CD1c-positive myeloid dendritic cell (primary cell): ENCODE data around the gene MAP3K4.

ENCODE experiments used
- DNase-seq: peaks from one replicate; pipeline ENCODE4 v3.0.0-alpha.2; 2016; ENCODE audit errors: extremely low spot score

Gene MAP3K4, protein sequence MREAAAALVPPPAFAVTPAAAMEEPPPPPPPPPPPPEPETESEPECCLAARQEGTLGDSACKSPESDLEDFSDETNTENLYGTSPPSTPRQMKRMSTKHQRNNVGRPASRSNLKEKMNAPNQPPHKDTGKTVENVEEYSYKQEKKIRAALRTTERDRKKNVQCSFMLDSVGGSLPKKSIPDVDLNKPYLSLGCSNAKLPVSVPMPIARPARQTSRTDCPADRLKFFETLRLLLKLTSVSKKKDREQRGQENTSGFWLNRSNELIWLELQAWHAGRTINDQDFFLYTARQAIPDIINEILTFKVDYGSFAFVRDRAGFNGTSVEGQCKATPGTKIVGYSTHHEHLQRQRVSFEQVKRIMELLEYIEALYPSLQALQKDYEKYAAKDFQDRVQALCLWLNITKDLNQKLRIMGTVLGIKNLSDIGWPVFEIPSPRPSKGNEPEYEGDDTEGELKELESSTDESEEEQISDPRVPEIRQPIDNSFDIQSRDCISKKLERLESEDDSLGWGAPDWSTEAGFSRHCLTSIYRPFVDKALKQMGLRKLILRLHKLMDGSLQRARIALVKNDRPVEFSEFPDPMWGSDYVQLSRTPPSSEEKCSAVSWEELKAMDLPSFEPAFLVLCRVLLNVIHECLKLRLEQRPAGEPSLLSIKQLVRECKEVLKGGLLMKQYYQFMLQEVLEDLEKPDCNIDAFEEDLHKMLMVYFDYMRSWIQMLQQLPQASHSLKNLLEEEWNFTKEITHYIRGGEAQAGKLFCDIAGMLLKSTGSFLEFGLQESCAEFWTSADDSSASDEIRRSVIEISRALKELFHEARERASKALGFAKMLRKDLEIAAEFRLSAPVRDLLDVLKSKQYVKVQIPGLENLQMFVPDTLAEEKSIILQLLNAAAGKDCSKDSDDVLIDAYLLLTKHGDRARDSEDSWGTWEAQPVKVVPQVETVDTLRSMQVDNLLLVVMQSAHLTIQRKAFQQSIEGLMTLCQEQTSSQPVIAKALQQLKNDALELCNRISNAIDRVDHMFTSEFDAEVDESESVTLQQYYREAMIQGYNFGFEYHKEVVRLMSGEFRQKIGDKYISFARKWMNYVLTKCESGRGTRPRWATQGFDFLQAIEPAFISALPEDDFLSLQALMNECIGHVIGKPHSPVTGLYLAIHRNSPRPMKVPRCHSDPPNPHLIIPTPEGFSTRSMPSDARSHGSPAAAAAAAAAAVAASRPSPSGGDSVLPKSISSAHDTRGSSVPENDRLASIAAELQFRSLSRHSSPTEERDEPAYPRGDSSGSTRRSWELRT (N-terminal part only)

DNA sequence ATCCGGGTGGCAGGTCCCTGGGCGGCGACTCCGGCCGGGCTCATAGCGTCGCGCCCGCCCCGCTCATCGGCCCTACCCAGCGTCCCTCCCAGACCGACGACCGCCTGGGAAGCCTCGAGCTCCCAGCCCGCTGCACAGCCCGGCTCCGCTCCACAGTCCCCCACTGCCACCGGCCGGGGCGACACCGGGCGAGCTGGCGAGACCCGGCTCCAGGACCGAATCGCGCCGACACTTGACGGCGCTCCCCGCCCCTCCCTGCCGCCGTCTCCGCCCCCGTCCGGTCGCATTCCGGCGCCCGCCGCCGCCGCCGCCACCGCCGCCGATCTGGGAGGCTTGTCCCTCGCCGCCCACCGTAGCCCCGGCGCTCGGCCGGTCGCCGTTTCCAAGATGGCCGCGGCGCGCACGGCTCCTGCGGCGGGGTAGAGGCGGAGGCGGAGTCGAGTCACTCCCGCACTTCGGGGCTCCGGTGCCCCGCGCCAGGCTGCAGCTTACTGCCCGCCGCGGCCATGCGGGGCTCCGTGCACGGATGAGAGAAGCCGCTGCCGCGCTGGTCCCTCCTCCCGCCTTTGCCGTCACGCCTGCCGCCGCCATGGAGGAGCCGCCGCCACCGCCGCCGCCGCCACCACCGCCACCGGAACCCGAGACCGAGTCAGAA, at the start of gene MAP3K4:
Gene MAP3K4 (plus strand): TSS at position 364 of the 655 bp plus-strand sequence. CDS start 163 bp downstream, at position 527.
- DNase-seq: peak; percentile 90

DNA sequence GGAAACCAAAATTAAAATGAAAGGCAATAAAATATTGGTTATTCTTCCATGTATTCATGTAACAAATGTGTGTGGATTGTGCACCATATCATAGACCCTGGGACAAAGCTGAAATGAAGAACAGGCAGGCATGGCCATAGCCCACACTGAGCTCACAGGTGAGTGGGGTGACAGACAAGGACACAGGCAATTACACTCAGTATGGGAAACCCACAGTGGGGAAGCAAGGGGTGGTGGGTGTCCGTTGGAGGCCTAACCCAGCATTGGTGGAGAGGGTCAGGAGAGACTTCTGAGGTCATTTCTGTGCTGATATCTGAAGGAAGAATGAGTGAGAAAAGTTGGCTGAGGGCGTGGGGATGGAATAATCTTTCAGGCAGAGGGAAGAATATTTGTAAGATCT, 47.6 kb upstream of the MAP3K4 start:
- no peak for DNase-seq

DNA sequence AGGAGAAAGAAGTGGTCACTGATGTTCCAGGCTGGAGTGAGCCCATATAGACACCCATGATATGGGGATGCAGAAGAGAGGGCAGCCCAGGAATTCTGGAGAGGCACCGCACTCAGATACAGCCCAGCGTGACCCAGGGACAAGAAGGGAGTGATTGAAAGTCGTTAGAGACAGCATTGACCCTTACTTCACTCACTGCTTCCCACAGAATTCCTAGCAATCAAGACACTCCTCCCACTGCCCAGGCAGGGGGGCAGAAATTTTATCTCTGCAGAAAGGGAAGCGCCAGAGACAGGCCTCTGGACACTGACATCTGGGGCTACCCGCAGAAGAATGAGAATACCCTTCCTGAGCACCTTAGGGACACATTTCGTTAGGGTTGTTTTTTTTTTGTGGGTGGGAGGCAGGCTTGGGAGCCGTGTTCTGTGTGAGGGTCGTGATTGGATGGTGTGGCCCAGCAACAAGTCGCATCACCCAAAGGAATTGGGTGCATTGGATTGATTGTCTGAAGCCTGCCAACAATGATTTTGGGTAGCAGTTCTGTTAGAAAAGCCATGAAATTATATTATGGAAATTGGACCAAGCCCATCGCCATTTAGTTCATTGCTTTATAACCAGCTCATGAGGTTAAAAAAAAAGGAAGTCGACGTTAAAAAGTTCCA, 45.9 kb upstream of the MAP3K4 start:
- no peak for DNase-seq

DNA sequence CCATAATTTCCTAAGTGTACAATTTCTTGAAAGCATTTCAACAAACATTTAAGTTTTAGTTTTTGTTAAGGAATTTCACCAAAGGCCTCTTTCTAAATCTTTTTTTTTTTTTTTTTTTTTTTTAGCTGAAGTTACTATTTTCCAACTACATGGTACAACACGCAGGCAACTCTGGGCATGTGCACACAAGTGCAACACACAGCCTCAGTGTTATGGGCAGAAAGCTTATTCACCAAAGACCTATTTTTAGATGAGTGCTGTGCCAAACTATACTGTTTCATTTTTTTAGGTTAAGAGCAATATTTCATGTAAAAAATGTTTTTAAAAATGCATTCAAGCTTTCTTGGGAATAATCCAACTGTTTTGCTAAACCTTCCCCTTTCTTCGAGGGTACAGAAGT, 42.0 kb upstream of the MAP3K4 start:
- no peak for DNase-seq

DNA sequence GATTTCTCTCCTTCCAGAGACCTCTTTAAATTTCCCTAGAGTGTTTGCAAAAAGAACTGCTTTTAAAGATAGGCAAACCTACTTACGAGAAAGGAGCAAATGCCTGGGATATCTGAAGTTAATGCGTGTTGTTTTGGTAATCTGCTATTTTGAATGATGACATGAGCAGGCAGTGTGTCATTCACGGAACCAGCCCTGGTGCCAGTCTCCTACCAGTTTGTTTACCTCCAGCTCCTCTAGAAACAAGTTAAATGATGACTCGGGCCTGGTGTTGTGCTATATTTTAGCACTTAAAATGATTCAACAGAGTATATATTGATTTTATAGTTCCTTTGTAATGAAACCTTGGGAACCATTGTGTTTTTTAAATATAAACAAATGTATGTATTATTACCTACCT, 41.1 kb upstream of the MAP3K4 start:
- DNase-seq: no peak

DNA sequence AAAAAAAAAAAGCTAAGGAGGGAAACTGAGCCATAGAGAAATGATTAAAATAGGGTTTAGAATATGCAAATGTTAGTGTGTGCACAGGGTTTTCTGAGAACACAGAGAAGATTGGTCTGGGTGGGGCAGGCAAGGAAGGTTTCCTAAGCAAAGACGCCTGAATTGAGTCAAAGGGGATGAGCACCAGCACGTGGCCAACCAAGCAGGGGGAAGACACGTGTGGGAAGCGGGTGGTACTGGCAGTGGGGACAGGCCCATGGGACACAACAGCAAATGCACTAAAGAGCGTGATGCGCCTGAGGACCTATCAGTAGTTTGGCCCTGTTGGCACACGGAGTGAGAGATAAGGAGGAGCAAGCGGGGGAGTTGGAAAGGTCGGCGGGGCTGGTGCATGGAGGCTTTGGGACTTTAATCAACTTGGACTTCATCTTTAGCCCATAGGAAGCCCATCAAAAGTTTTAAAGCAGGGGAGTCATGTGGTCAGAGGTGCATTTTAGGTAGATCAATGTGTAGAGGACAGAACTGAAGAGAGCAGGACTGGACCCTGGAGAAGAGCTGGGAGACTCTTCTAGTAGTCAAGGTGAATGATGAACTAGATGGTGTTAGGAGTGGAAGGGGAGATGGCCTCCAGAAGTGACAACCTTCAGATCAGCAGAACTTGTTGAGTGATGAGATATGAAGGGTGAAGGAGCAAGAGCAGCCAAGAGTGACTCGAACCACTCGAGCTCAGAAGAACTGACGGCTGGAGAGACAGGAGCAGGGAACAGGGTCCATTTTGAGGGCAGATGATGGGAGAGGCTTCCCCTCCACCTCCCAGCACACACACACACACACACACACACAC, 40.2 kb upstream of the MAP3K4 start:
- DNase-seq: no peak

DNA sequence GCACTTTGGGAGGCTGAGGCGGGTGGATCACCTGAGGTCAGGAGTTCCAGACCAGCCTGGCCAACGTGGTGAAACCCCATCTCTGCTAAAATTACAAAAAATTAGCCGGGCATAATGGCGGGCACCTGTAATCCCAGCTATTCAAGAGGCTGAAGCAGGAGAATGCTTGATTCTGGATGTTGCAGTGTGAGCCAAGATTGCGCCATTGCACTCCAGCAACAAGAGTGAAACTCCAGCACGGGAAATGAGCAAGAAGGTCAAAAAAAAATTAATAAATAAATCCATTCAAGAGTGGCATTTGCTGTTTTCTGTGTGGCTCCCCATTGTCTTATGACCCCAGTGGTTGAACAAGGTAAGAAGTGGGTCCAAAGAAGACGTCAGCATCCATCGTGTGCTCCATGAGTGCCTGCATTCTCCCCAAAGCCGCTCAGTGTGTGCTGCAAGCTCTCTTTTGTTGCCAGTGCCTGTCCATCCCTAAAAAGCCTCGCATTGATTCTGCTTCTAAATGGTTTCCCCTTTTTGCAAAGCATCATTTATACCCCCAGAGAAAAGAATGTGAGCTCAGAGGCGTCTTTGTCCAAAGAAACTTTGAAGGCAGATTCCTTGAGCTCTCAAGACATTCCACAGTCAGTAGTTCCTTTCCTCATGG, 38.8 kb upstream of the MAP3K4 start:
- DNase-seq: no peak

DNA sequence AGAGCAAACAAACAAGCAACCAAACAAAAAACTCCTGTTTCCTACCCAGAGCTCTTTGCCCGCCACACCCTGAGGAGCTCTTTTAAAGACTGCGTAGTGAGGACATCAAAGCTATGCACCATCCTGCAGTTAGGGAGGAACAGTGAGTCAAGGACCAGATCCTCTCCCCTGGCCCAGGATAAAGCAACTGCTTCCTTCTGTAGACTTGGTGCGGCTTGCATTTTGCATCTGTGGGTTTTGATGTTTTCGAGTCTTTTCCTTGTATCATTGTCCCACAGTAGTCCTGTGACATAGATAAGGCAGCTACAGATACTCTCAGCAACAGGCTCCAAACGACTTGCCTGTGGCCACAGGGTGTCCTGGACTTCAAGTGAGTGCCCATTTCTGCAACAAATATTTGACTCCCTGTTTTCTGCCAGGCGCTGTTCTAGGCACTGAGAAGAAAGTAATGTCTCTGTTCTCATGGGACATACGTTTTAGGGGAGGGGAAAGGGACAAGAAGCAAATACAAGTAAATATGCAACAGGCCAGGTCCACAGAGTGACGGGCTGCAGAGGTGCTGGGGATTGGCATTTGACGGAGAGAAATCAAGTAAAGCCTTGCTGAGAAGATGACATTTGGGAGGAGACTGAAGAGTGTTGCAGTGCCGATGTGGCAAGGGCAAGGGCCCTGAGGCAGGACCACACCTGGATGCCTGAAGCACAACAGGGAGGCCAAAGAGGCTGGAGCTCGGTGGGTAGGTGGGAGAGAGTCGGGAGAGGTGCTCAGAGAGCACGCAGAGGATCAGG, 35.9 kb upstream of the MAP3K4 start:
- DNase-seq: no peak

DNA sequence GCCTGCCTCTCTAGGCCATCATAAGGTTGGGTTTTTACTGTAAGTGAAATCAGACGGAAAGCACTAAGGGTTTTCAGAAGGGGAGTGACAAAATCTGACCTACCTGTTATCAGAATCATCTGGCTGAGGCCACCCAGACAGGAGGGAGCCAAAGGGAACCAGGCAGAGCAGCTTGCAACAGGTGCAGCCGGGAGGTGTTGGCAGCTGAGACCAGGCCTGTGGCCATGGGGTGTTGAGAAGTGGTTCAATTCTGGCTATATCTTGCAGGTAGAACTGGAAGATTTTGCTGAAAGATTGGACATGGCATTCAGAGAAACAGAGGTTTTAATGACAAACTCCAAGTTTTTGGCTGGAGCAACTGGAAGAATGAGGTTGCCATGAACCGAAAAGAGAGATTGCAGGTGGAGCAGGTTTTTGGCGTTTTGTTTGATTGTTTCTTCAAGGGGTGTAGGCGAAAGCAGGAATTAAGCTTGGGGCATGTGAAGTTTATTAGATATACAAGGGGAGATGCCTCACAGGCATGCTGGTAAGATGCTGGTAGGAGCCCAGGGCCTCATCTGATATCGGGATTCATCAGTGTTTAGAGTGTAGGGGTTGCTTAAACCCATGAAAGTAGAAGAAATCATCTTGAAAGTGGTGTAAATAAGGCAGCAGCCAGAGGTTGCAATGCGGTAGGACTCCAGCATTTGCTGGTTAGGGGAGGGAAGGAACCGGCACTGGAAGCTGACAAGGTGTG, 35.1 kb upstream of the MAP3K4 start:
- DNase-seq: no peak

DNA sequence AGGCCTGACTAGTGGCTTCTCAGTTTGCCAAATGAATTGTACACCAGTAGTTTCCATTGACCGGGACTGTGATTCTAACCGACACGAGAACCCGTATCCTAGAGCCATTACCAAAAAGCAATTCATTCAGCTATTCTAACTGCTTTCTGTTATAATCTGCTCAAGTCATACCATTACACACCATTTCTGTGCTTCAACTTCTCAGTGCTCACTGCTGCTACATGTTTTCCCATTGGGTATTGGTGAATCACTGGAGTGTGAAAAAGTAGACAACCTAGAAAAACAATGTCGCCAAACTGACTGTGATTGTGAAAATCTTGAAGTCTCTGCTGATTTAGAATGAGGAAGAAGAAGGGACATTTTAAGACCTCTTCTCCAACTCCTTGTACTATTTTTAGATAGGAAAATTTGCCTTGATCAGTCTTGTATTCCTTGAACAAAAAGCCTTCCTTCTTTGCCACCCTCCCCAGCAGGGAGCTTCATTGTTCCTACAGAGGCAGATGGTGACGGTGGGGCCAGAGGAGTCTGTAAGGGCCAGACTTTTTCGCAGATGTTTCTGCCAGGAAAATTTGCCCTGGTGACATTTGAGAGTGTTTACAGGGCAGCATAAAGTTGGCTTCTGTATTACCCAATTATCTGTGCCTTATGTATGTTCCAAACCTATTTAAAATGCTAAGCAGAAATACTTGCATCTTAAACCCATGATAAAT, 31.7 kb upstream of the MAP3K4 start:
- DNase-seq: no peak

DNA sequence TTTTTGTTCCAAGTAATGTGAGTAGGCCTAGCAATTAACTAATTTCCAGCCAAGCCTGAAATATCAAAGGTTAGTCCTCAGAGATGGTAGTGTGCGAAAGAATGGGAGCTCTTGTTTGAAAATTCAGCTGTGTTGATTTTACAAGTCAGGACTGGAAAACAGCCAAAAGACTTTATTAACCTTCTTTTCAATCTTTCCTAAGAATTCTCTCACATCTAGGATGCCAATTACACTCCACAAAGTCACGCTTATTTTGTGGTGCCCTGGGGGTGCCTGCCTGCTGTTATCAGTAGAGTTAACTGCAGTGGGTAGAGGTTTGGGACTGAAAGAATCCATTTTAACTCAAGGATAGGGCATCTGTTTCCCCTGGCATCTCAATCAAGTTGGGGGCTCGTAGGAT, 30.7 kb upstream of the MAP3K4 start:
- DNase-seq: no peak

DNA sequence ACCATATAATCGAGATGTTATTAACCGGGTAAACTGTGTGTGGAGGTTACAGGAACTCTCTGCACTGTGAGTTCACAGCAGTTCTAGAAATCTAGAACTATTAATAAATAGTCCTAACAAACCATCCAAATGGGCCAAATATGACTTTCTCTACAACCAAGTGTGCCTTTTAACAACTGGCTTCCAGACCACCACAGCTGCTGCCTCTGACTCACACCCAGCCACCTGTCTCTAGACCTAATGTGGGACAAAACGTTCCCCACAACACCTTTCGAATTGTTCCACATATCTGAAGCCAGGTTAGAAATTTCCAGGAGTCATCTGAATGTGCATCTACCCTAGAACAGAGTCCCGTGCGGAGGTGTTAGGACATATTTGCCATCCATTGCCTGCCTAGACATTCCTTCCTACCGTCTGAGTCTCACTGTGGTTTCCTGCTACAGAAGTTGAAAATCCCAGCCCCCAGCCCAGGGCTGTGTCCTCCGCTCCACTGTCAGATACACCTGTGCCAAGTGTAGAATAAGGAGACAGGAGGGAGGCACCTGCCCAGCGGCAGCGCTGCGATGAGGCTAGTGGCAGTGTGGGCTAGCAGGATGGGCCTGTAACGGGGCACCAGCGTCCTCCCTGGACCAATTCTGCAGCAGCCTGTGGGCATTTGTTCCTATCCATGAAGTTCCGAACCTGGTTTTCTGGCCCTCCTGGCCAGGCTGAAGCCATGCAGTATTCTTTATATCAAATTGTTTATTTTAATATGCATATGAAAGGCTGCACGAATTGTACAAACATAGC, 28.5 kb upstream of the MAP3K4 start:
- no peak for DNase-seq

DNA sequence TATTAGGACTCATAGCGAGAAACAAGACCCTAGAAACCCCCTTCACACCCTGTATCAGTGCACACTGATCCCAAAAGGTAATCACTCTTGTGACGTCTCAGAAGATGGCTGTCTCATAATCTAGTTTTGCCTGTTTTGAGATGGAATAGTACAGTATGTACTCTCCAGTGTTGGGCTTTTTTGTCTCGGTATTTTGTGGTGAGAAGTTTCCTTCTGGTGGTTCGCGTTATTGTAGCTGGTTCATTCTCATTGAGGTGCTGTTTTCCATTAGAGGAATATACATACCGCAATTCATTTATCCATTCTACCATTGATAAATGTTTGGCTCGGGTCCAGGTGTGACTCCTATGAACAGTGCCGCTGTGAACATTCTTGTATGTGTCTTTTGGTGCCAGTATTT, 27.9 kb upstream of the MAP3K4 start:
- no peak for DNase-seq

DNA sequence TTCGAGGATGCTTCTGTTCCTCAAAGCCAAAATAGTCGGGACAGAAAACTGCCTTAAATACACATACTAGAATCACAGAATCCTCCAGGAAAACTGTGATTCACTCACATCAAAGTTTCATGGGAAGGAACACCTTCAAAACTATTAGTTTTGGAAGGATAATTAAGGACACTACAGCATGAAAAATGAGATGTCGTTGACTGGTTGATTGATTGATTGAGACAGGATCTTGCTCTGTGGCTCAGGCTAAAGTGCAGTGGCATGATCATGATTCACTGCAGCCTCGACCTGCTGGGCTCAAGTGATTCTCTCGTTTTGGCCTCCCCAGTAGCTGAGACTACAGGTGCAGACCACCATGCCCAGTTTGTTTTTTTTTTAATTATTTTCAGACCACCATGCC, 25.7 kb upstream of the MAP3K4 start:
- no peak for DNase-seq

DNA sequence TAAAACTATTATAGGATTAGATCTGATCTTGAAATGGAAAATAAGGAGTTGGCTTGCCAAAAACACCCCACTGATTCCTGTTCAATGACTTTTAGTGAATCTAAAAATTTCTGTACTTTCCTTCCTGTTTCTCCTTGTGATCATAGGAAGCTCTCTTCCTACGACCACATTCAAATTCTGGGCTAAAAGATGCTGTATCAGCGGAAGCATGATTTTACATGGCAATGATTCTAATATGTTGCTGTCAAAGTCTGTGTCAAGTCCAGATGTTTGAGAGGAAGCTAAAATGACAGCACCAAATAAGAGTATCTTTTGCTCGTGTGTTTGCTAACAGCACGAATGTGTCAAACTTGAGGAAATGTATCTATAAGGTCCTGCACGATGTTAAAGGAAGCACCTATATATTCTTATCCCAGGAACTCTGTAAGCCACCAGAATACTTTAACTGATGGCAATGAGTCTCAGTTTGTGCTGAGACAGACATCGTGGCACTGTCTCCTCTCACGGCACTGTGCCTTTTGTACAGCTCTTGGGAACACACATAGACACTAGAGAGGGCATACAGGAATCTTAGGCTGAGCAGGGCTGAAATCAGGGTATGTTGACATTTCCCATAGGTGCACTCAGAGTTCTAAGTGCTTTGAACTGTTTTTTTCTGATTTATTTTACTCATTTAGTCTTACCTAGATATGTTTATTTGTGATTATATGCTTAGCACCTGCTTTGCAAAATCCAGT, 24.9 kb upstream of the MAP3K4 start:
- no peak for DNase-seq

DNA sequence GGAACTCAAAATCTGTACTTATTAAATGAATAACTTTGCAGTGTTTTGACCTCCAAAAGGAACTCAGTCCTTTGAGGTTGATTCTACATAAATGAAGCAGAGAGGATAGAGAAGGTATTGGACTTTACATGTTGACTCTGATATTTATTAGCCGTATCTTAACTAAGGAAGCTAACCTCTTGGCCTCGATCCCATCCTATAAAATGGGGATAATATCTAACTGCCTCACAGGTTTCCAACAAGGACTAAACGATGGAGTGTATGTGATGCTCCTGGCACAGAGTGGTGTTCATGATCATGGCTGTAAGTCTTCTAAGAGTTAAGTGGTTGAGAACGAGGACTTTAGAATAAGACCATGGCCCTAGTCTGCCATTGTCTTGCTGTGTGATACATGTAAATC, 24.2 kb upstream of the MAP3K4 start:
- no peak for DNase-seq
